Pulmonary artery endothelial cell (primary cell): ENCODE results near the gene ANXA1. TPM values are rescaled to one million over a fixed set of nuclear protein-coding genes. Genes with fewer than 3 reads are reported as not detected.

ENCODE experiments used
- DNase-seq: peaks from one replicate; pipeline ENCODE4 v3.0.0-alpha.2; 2011; ENCODE audit warnings: low read depth, low spot score
- total RNA-seq: library from RNA; depleted of rRNA; stranded (reverse); fragments of >200 nt; gene quantifications from 2 replicates; pipeline ENCODE4 v1.2.3, GENCODE V29; 2014

Gene ANXA1
- total RNA-seq, 1 donor from 2014 or later, result 472 TPM

DNA sequence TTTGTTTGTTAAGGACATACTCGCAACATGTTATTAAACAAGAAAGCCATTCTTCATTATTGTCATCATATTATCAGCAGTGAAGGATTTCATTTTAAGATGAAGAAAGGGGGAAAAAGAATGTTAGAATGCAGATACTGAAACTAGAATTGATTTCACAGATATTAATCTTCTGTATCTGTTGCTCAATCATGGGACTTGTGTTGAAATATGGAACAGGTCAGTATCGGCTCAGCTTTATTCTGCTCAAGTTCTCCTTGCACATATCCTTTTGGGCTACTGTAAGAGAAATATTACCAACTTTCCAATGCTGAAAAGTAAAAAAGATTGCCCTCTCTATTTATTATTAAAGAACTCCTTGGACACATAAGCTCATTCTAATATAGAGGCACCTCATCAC lies 13.8 kb upstream of the ANXA1 start:
- no peak for DNase-seq

GRCh38 chr9:73138516-73138915 lies 13.1 kb upstream of the ANXA1 start:
- DNase-seq, result no peak

DNA sequence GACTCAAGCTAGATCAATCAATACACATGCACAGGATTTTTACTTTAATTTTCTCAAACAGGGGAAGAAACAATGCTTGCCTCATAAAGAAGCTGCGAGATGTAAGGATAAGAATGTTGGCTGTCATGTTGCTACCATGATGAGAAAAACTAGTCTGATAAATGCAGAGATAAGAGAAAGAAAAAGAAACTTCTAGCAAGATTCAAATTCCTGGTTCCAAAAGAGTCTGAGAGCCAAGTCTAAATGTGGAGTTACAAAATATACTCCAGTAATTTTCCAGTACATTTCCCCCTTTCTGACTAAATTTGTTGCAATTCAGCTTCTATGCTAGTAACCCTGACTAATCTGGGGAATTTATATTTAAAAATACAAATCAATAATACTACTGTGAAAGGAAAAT lies 10.4 kb upstream of the ANXA1 start:
- DNase-seq, result no peak

DNA sequence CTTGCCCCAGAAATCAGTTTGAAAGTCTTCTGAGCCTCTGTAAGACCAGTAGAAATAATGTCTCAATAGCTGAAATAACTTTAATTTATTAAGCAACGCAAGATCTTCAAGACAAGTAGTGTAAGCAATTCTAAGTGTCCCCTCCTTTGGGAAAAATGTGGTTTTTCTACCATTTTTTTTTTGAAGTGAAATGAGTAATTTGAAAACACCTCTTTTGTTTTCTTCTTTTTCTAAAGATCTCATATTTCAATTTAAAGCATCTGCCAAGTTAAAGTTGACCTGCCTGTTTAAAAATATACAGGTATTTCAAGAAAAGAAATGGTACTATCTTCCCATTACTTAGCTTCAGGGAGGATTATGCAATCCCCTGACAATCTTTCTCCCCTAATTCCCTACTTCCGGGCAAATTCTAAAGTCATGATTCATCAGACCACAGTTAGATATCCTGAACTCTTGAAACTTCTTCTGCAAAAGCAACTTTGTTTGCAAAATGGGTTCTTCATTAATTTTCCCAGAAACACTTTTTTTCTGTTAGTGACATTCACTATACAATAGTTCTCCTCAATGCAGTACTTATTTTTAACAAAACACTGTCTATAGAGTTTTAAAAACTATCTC lies 7.8 kb upstream of the ANXA1 start:
- peak; percentile 39 for DNase-seq

DNA sequence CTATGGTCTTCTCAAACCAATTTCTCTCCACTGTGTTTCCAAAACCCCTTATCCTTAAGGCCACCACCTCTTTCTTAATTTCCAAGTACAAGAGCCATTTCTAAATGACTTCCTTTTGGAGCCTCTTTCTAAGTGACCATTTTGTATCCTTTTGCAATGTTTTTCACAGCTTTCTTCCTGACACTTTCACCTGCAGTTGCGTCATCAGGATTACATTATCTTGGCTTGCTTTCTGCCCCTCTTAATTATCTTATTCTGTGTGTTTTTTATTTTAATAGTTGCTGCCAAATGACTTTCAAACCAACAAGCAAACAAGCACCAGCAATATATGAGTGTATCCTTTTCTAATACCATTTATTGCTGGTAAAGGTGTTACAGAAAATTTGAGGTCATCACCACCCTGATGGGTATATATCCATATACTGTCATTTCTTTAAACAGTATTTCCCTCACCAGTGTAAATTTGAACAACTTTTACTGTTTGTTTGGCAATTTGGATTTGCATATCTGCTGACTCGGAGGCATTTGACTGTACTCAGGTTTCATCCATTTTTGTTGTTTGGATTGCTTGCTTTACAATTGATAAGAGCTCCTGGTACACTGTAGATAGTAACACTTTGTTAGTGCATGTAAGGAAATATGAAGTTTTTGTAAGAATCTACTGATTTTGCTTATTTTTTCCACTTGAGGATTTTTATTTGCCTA lies 5.4 kb upstream of the ANXA1 start:
- no peak for DNase-seq

- DNase-seq, result no peak
These were observed 3.2 kb upstream of the ANXA1 start for GRCh38 chr9:73148447-73148937.

DNA sequence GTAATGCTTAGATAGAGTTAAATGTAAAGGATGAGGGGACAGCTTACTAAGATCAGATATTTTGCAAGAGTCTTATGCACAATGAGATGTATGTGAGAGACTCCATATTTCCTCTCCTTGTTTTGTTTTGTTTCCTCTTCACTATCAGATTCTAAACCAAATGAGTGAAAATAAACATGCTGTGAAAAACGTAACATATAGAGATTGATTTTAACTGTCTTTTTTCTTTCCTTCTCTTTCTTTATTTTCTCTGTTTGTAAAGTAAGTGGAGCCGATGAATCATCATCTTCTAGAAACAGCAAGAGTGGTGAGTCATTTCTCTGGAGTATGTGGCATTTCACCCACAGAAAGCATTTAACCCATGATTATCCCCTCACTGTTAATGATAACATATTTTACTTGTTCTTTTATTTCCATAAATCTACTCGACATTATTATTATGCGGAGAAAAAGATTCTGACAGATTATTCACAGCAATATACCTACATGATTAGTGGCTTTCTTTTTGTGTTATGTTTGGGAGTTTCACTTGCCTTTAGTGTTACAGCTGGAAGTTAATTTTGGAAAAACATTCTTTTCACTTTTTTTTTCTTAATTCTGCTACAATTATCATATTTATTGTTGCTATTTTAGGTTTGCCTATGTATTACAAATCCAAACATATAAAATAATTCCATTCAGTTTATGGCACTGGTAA lies 2.1 kb upstream of the ANXA1 start:
- peak; percentile 50 for DNase-seq

DNA sequence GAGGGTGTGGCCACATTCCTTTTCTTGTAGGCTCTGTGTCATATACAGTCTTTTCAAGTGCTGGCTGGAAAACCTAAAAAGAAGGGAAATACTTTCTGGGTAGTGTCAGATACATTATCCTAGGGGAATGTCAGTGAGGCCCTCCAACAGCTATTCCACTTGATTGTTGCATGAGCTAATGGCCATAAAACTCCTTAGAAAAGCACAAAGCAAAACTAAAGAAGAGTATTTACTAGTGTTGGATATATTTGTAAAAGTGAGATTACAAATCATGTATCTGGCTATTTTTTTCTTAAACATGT lies 829 bp downstream of the ANXA1 start:
- no peak for DNase-seq

DNA sequence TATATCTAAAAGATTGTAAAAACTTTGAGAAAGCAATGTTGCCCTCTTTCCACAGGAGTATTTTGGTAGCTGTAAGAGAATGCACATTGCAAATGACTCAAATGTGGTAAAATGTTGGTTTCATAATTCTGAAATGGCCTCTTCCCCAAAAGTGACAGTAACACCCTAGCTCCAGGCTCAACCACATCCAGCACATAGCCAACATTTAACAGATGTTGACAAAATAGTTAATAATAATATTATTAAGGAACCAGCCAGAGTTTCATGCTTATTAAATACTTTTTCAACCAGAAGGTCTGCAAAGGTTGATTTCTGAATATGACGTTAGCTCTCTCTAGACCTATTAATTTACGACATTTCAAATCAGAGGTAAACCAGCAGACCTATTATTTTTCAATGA lies 1.3 kb downstream of the ANXA1 start:
- DNase-seq, result no peak

GRCh38 chr9:73153793-73154227 lies 2.1 kb downstream of the ANXA1 start:
- peak; percentile 30 for DNase-seq

GRCh38 chr9:73154271-73154670 lies 2.6 kb downstream of the ANXA1 start:
- DNase-seq, result no peak

GRCh38 chr9:73154722-73155121 lies 3.1 kb downstream of the ANXA1 start:
- DNase-seq, result no peak

GRCh38 chr9:73155377-73155776 lies 3.7 kb downstream of the ANXA1 start:
- DNase-seq, result no peak

DNA sequence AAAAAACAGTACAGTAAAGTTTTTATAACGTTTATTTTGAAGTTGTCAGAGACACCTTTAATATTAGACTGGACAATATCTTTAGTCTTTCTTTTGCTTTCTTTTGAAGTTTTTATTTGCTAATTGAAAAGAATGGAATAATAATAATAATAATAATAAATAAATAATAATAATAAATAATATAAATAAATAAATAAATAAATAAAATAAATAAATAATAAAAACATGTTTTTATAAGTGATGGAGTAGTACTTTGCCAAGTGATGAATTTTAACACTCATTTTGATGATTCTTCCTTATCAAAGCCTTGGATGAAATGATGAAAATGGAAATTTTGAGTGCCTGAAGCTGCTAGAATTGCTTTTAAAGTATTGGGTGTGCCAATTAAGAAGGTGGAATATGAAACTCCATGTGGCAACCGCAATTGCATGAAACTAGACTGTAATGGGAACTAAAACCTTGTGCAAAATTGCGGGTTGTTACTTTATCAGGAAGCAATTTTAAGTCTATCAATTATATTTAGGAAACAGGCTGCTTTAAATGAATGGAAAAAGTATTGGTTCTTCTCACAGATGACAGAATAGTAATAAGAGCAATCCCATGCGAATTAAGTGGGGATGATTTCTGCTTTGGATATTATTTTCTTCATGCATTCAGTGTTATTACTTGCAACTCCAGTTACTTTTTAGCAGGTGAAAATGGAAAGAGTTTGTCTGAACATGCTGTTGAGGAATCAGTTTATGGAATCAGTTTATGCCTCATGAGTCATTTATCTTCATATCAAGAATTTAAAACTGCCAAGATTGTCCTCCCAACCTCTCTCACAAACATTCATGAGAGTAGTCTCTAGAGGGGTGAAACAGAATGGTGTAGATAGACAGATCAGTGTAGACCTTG lies 4.6 kb downstream of the ANXA1 start:
- no peak for DNase-seq

DNA sequence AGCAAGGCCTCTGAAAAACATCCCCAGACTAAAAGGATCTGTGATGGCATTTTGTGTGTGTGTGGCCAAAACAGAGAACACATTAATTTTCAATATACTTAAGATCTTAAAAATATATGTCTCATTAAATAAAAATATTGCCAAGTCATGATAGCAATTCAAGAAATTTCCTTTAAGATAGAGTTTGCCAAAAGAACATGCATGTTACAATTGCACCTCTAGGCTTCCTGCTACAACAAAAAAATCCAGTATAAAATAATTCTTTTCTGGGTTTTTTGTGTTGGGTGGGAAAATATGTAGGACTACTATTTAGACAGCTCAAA lies 5.2 kb downstream of the ANXA1 start:
- DNase-seq, result no peak

DNA sequence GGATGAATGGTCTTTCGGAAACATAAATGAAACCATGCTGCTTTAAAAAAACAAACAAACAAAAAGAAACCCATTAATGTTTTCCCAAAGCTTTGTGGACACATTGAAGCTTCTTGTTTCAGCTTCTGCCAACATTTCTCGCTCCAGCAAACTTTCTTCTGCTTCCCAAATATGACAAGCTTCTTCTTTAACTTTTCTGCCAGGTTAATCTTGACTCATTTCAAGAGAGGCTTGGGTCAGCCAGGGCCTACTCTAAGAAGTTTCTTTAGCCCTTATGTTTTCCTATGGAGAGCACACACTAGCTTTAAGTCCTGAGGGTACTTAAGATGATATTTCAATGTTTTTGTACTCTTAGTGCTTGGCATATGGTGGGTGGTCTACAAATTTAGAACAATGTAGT lies 6.1 kb downstream of the ANXA1 start:
- no peak for DNase-seq

DNA sequence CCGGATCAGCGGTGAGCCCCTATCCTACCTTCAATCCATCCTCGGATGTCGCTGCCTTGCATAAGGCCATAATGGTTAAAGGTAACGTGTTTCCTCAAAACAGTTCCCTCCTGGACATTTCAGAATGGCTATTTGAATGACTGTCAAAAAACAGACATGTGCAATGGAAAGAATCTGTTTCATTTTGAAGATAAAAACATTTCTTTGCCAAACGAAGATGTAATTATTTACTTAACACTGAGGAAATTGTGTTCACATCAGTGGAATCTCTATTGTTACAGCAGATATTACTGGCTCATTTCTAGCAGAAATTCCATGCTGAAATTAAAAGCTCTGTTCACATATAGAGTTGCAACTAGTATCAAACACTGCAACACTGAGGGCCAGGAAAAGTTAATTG lies 7.1 kb downstream of the ANXA1 start:
- DNase-seq, result no peak

GRCh38 chr9:73160868-73161267 lies 9.2 kb downstream of the ANXA1 start:
- DNase-seq, result no peak

DNA sequence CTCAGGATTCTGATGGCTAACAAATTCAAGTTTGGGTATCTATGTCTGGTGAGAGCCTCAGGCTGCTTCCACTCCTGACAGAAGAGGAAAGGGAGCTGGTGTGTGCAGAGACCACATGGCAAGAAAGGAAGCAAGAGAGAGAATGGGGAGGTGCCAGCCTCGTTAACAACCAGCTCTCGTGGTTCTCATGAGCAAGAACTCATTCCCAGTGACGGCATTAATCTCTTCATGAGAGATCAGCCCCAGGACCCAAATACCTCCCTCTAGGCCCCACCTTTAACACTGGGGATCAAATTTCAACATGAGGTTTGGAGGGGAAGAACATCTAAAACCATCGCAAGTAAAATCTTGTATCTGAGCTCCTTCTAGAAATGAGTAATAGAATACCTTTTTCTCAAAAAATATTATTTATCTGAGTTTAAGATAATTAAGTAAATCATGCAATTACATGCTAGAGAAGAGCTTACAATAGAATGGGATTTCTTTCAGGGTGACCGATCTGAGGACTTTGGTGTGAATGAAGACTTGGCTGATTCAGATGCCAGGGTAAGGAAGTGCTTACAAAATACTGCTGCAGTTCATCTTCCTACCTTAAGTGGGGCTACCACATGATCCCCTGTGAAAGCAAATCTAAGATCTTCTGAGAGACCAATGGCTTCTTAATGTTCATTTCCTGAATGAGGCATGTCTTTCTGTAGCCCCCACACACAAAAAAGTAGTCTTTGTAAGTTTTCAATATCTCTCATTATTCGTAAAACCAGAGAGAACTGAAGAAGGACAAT lies 11.5 kb downstream of the ANXA1 start:
- DNase-seq, result no peak

DNA sequence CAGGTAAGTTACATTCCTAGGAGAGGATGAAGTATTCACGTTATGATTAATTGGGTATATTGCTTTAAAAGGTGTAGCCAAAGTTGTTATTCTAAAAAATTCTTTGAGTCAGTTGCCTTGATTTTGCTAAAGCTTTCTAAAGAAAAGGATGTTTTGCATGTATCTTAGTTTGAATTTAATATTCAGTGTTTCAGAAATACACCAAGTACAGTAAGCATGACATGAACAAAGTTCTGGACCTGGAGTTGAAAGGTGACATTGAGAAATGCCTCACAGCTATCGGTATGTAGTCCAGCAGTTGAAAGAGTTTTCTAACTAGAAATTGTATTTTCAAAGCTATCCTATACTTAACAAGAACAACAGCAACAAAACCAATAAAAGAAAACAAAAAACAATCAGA lies 14.2 kb downstream of the ANXA1 start:
- DNase-seq, result no peak

DNA sequence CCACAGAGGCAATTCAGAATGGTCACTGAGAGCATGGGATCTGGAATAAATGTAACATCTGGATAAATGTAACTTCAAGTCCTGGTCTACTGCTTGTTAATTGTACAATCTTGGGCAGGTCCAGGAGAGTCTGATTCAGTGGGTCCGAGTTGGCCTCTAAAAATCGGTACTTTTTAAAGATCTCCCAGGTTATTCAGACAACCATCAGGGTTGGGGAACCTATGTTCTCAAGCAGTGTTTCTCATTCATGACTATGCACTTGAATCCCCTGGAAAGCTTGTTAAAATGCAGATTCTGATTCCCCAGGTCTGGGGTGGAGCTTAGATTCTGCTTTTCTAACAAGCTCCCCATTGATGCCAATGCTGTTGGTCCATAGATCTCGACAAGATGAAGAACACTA lies 14.8 kb downstream of the ANXA1 start:
- no peak for DNase-seq
